Hepatocyte (in vitro differentiated cells): ENCODE results near the gene TLL1.

Experiments used
- EZH2phosphoT487 ChIP-seq: fragments of 200-600 bp; sonication (generic); IDR thresholded peaks from one replicate; pipeline ENCODE4 v1.6.1; 2018; ENCODE audit warnings: antibody characterized with exemption, mild to moderate bottlenecking, low read depth, moderate library complexity; ENCODE audit not compliant: unreplicated experiment, severe bottlenecking
- TF ChIP-seq, protein P1 (sequence below): fragments of 200-600 bp; sonication (generic); IDR thresholded peaks from 2 replicates; pipeline ENCODE4 v1.5.1; 2016; ENCODE audit warnings: antibody characterized with exemption, mild to moderate bottlenecking; ENCODE audit not compliant: poor library complexity

DNA sequence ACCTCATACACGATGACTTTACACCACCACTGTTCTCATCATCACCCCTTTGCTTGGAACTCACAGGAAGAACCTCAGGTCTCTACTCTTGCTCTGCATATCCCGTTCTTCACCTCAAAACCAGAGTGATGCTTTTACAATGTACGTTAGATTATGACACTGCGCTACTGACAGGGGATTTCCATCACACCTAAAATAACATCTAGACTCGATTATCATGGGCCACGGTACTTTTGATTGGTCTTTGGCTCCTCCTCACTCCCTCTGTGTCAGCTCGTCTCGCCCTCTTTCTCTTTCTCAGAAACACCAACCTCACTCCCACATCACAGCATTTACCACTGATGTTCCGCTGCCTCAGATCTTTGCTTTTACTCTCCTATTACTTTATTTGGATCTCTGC lies 172.4 kb downstream of the TLL1 start:
- TF ChIP-seq, protein P1, sequence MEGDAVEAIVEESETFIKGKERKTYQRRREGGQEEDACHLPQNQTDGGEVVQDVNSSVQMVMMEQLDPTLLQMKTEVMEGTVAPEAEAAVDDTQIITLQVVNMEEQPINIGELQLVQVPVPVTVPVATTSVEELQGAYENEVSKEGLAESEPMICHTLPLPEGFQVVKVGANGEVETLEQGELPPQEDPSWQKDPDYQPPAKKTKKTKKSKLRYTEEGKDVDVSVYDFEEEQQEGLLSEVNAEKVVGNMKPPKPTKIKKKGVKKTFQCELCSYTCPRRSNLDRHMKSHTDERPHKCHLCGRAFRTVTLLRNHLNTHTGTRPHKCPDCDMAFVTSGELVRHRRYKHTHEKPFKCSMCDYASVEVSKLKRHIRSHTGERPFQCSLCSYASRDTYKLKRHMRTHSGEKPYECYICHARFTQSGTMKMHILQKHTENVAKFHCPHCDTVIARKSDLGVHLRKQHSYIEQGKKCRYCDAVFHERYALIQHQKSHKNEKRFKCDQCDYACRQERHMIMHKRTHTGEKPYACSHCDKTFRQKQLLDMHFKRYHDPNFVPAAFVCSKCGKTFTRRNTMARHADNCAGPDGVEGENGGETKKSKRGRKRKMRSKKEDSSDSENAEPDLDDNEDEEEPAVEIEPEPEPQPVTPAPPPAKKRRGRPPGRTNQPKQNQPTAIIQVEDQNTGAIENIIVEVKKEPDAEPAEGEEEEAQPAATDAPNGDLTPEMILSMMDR = no peak
- TF ChIP-seq EZH2phosphoT487 = no peak
